Measurements from ENCODE around the gene PPP3CA.

DNA sequence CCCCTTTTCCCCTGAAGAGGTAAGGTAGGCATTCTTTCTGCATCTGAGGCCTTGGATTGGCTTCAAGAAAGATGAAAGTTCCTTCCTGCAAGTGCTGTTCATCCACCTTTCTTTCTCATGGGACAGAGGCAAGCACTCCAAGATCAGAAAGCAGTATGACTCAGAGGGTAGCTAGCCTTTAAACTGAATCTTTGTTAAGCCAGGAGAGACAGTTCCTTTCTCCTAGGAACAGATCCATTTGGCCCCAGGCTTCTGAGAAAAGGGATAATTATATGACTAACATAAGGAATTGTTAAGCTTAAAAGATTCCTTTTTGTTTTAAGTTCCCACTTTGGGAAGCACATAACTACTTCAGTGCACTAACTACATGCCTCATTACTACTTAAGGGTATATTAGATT lies 192.0 kb downstream of the PPP3CA start:
- TF ChIP-seq, protein P1, sequence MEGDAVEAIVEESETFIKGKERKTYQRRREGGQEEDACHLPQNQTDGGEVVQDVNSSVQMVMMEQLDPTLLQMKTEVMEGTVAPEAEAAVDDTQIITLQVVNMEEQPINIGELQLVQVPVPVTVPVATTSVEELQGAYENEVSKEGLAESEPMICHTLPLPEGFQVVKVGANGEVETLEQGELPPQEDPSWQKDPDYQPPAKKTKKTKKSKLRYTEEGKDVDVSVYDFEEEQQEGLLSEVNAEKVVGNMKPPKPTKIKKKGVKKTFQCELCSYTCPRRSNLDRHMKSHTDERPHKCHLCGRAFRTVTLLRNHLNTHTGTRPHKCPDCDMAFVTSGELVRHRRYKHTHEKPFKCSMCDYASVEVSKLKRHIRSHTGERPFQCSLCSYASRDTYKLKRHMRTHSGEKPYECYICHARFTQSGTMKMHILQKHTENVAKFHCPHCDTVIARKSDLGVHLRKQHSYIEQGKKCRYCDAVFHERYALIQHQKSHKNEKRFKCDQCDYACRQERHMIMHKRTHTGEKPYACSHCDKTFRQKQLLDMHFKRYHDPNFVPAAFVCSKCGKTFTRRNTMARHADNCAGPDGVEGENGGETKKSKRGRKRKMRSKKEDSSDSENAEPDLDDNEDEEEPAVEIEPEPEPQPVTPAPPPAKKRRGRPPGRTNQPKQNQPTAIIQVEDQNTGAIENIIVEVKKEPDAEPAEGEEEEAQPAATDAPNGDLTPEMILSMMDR (IDR thresholded peaks at IDR 0.05) = no peak
- TF ChIP-seq POLR2A (IDR thresholded peaks at IDR 0.05) (no peak), EP300 (IDR thresholded peaks at IDR 0.05) (no peak)

All from tibial nerve (tissue), 4 donors.